Measurements from ENCODE around the gene INPP5D. TPM values are rescaled to one million over a fixed set of nuclear protein-coding genes. Genes with fewer than 3 reads are reported as not detected.

Gene INPP5D
- total and polyA plus RNA-seq, 4 donors: 2.9 to 18.8 (median 6.6) TPM

GRCh38 chr2:233105930-233106329, 45.8 kb downstream of the INPP5D start:
- Histone ChIP-seq H3K9ac (ENCODE audit: low read depth in 1 of 2, low read length in 2 of 2) (no peak overlapping the region), H3K27ac (ENCODE audit: low read depth in 1 of 2, low read length in 2 of 2) (no peak overlapping the region), H3K4me1 (ENCODE audit: control insufficient read depth in 4 of 4, insufficient read depth in 4 of 4, low read length in 3 of 4) (no peaks in the 10 kb centered on the region), H3K9me3 (ENCODE audit: control insufficient read depth in 4 of 4, low read length in 3 of 4) (no peaks in the 10 kb centered on the region), H3K4me3 (ENCODE audit: low read depth in 1 of 3, low read length in 3 of 3) (no peak overlapping the region), H3K27me3 (ENCODE audit: control insufficient read depth in 4 of 4, insufficient read depth in 4 of 4, low read length in 3 of 4) (no peaks in the 10 kb centered on the region), H3K36me3 (ENCODE audit: control insufficient read depth in 4 of 4, insufficient read depth in 3 of 4, low read depth in 1 of 4, low read length in 3 of 4) (no peaks in the 10 kb centered on the region)
- WGBS: 86% methylated on average over 4 of the region's 4 CpGs
- no peak for DNase-seq (ENCODE audit: low spot score)
- no peak for TF ChIP-seq CTCF (IDR thresholded peaks at IDR 0.05; ENCODE audit: low read depth, low read length, missing input control)
- no peak for TF ChIP-seq TAF1 (conservative IDR thresholded peaks at IDR 0.05)
- no peak for TF ChIP-seq RXRA (IDR thresholded peaks at IDR 0.05)
- TF ChIP-seq ZBTB33 (IDR thresholded peaks at IDR 0.05): no peak
- no peak for TF ChIP-seq GABPA (IDR thresholded peaks at IDR 0.05 in 1 of 2, conservative IDR thresholded peaks at IDR 0.05 in 1 of 2)
- no peak for TF ChIP-seq YY1 (IDR thresholded peaks at IDR 0.05)
- no peak for TF ChIP-seq FOXA1 (IDR thresholded peaks at IDR 0.05)
- TF ChIP-seq, protein P1, sequence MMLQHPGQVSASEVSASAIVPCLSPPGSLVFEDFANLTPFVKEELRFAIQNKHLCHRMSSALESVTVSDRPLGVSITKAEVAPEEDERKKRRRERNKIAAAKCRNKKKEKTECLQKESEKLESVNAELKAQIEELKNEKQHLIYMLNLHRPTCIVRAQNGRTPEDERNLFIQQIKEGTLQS (IDR thresholded peaks at IDR 0.05): no peak
- no peak for TF ChIP-seq JUND (IDR thresholded peaks at IDR 0.05)
- no peak for TF ChIP-seq REST (IDR thresholded peaks at IDR 0.05)
- TF ChIP-seq HNF4G (IDR thresholded peaks at IDR 0.05): no peak
- no peak for TF ChIP-seq SP1 (IDR thresholded peaks at IDR 0.05)
- no peak for TF ChIP-seq RAD21 (IDR thresholded peaks at IDR 0.05)
- no peak for TF ChIP-seq HNF4A (conservative IDR thresholded peaks at IDR 0.05)
- TF ChIP-seq, protein P2, sequence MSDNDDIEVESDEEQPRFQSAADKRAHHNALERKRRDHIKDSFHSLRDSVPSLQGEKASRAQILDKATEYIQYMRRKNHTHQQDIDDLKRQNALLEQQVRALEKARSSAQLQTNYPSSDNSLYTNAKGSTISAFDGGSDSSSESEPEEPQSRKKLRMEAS (IDR thresholded peaks at IDR 0.05): no peak

DNA sequence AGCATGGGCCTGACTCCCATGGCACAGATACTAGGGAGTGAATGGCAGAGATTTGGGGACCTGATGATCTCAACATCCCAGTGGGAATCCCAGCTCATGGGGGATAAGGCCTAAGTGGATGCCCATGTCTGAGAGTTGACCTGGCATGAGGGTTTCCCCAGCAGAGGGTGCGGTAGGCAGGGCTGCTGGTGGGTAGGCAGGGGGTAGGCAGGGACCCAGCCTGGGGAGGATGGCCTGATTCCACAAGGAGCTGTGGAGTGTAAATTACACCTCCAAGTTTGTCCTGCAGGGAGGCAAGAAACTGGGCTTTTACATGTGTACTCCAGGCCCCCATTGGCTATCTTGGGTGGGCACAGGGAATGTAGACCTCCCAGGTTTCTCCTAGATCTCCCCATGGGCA, 46.9 kb downstream of the INPP5D start:
- no peaks in the 10 kb centered on the region for H3K4me1 ChIP-seq (ENCODE audit: control insufficient read depth in 4 of 4, insufficient read depth in 4 of 4, low read length in 3 of 4)
- DNase-seq (ENCODE audit: low spot score): no peak
- no peak overlapping the region for H3K27ac ChIP-seq (ENCODE audit: low read depth in 1 of 2, low read length in 2 of 2)
- H3K9me3 ChIP-seq (ENCODE audit: control insufficient read depth in 4 of 4, low read length in 3 of 4): no peaks in the 10 kb centered on the region
- no peak for TF ChIP-seq ZBTB33 (IDR thresholded peaks at IDR 0.05)
- H3K4me3 ChIP-seq (ENCODE audit: low read depth in 1 of 3, low read length in 3 of 3): no peak overlapping the region
- H3K36me3 ChIP-seq (ENCODE audit: control insufficient read depth in 4 of 4, insufficient read depth in 3 of 4, low read depth in 1 of 4, low read length in 3 of 4): peaks cover 0 to 2% (median 0%) of the 10 kb centered on the region in 4 donors
- H3K9ac ChIP-seq (ENCODE audit: low read depth in 1 of 2, low read length in 2 of 2): no peak overlapping the region
- no peaks in the 10 kb centered on the region for H3K27me3 ChIP-seq (ENCODE audit: control insufficient read depth in 4 of 4, insufficient read depth in 4 of 4, low read length in 3 of 4)
- 92% methylated on average over 1 of the region's 1 CpG for WGBS

Data from liver (tissue), 9 donors.